ENCODE measurements around the gene CYP27B1.

DNA sequence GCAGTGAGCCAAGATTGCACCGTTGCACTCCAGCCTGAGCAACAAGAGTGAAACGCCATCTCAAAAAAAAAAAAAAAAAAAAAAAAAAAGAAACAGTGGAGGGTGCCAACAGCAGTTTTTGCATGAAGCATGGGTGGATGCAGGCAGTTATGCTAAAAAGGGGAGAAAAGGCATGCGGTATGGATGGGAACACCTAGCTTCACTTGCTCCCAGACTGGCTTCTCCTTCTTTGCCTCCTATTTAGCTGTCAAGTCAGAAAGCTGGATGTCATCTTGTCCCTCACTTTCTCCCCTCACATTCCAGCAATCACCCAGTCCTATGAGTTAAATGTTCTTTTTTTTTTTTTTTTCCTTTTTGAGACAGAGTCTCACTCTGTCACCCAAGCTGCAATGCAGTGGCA is 8.2 kb upstream of the CYP27B1 start:
- TF ChIP-seq, protein P1, sequence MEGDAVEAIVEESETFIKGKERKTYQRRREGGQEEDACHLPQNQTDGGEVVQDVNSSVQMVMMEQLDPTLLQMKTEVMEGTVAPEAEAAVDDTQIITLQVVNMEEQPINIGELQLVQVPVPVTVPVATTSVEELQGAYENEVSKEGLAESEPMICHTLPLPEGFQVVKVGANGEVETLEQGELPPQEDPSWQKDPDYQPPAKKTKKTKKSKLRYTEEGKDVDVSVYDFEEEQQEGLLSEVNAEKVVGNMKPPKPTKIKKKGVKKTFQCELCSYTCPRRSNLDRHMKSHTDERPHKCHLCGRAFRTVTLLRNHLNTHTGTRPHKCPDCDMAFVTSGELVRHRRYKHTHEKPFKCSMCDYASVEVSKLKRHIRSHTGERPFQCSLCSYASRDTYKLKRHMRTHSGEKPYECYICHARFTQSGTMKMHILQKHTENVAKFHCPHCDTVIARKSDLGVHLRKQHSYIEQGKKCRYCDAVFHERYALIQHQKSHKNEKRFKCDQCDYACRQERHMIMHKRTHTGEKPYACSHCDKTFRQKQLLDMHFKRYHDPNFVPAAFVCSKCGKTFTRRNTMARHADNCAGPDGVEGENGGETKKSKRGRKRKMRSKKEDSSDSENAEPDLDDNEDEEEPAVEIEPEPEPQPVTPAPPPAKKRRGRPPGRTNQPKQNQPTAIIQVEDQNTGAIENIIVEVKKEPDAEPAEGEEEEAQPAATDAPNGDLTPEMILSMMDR (IDR thresholded peaks at IDR 0.05), result no peak
- TF ChIP-seq POLR2A (IDR thresholded peaks at IDR 0.05), result no peak
